GM15510 (cell line): ENCODE data around the gene ZFP36L1.

Experiments used
- POLR2A ChIP-seq: IDR thresholded peaks from 3 replicates; pipeline ENCODE4 v1.6.1; 2011; ENCODE audit warnings: borderline replicate concordance; ENCODE audit not compliant: insufficient read length; ENCODE audit errors: extremely low read depth

Gene ZFP36L1, protein sequence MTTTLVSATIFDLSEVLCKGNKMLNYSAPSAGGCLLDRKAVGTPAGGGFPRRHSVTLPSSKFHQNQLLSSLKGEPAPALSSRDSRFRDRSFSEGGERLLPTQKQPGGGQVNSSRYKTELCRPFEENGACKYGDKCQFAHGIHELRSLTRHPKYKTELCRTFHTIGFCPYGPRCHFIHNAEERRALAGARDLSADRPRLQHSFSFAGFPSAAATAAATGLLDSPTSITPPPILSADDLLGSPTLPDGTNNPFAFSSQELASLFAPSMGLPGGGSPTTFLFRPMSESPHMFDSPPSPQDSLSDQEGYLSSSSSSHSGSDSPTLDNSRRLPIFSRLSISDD

GRCh38 chr14:68792979-68793733 lies at the start of gene ZFP36L1:
Gene ZFP36L1, minus strand, starts transcription at chr14:68793067. Its CDS starts 129 bp downstream, at chr14:68792938.
- TF ChIP-seq POLR2A, result peak; percentile 100

- no peak for TF ChIP-seq POLR2A
These were observed 49.4 kb upstream of the ZFP36L1 start for GRCh38 chr14:68842298-68842697.

- no peak for TF ChIP-seq POLR2A
These were observed 48.3 kb upstream of the ZFP36L1 start for GRCh38 chr14:68841016-68841809.

GRCh38 chr14:68840454-68840853 lies 47.6 kb upstream of the ZFP36L1 start:
- no peak for TF ChIP-seq POLR2A

GRCh38 chr14:68836082-68836481 lies 43.2 kb upstream of the ZFP36L1 start:
- TF ChIP-seq POLR2A, result no peak

GRCh38 chr14:68834816-68835215 lies 41.9 kb upstream of the ZFP36L1 start:
- TF ChIP-seq POLR2A, result no peak

GRCh38 chr14:68828698-68829097 lies 35.8 kb upstream of the ZFP36L1 start:
- TF ChIP-seq POLR2A, result no peak

- no peak for TF ChIP-seq POLR2A
These were observed 32.9 kb upstream of the ZFP36L1 start for GRCh38 chr14:68825729-68826128.

GRCh38 chr14:68824517-68825347 lies 31.9 kb upstream of the ZFP36L1 start:
- no peak for TF ChIP-seq POLR2A

DNA sequence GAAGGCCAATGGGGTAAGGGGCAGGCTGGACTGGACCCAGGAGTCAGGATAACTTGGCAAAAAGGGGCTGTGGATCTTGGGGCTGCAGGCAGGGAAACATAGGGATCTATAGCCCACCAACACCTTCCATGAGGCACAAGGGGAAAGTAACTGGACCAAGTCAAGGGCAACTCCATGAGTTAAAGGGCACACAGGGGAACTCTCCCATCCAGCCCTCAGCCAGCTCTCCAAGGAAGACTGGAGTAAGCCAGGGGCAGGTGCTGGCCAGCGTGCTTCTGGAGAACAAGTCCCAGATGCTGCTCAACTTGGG lies 31.3 kb upstream of the ZFP36L1 start:
- no peak for TF ChIP-seq POLR2A

GRCh38 chr14:68823434-68824206 lies 30.8 kb upstream of the ZFP36L1 start:
- no peak for TF ChIP-seq POLR2A

- TF ChIP-seq POLR2A, result no peak
These were observed 30.1 kb upstream of the ZFP36L1 start for GRCh38 chr14:68822926-68823325.

GRCh38 chr14:68822132-68822651 lies 29.3 kb upstream of the ZFP36L1 start:
- TF ChIP-seq POLR2A, result peak; percentile 88
